ENCODE measurements around the gene TSPAN15. TPM values are rescaled to one million over a fixed set of nuclear protein-coding genes. Genes with fewer than 3 reads are reported as not detected.
A peak's percentile ranks its signal among the peaks of the same experiment; 100 is the strongest.

The TSPAN15 gene
- total and polyA plus RNA-seq, 2 experiments from 2014 or later, result 6.6 to 10.1 TPM

GRCh38 chr10:69412232-69412790 is 39.0 kb upstream of the TSPAN15 start (continued):
- TF ChIP-seq ZNF462 (CRISPR knock-in tag; IDR thresholded peaks at IDR 0.05), result no peak

- H3K4me1 ChIP-seq (ENCODE audit: insufficient read depth), result 0 out of 2 replicates have a peak, but pooled peaks cover under 1% of the 10 kb centered on the region
- TF ChIP-seq CREB1 (CRISPR knock-in tag; IDR thresholded peaks at IDR 0.05; ENCODE audit: low read depth), result no peak
- TF ChIP-seq ZNF114 (CRISPR knock-in tag; IDR thresholded peaks at IDR 0.05), result no peak
- peak; percentile 84 to 90 for TF ChIP-seq CTCF (conservative IDR thresholded peaks at IDR 0.05; ENCODE audit: low read depth in 2 of 2)
- no peak for TF ChIP-seq ETS1 (IDR thresholded peaks at IDR 0.05)
- no peak for TF ChIP-seq ZNF331 (CRISPR knock-in tag; IDR thresholded peaks at IDR 0.05; ENCODE audit: low read depth)
- Mint-ChIP-seq H3K9me3 (no peaks in the 10 kb centered on the region), H3K4me1 (peaks cover 11% of the 10 kb centered on the region), H3K27ac (peak overlapping the region; percentile 67; the same call in 1 of the 2 replicates), H3K27me3 (ENCODE audit: insufficient read depth, low read depth, poor library complexity) (peaks cover 8% of the 10 kb centered on the region), H3K4me3 (no peak overlapping the region; the same call in 2 of the 3 replicates), H3K36me3 (ENCODE audit: low read depth) (no peaks in the 10 kb centered on the region)
- H3K36me3 ChIP-seq (ENCODE audit: insufficient read depth), result no peaks in the 10 kb centered on the region
- no peaks in the 10 kb centered on the region for H3F3A ChIP-seq (replicated peaks; ENCODE audit: low read depth)
- peak overlapping the region; percentile 34 for H3K4me3 ChIP-seq
- H3K9me2 ChIP-seq (ENCODE audit: insufficient read depth), result no peaks in the 10 kb centered on the region
- H3K79me2 ChIP-seq (replicated peaks; ENCODE audit: insufficient read depth), result no peaks in the 10 kb centered on the region
- H4K20me1 ChIP-seq (replicated peaks; ENCODE audit: insufficient read depth), result no peaks in the 10 kb centered on the region
- peaks cover 4% of the 10 kb centered on the region; the same call in 1 of the 2 replicates for H3K27me3 ChIP-seq (ENCODE audit: insufficient read depth)
- peak; percentile 79 for ATAC-seq
- peak; percentile 95 for DNase-seq (ENCODE audit: low spot score)
- H3K27ac ChIP-seq (ENCODE audit: low read depth), result no peak overlapping the region
- H2AFZ ChIP-seq, result no peak overlapping the region
- peak overlapping the region; percentile 24; the same call in 1 of the 2 replicates for H3K4me2 ChIP-seq
Observed at GRCh38 chr10:69413221-69413865, 37.9 kb upstream of the TSPAN15 start.

Measured in GM23338 (cell line).